ENCODE data around the gene KRTAP9-1. TPM values are rescaled to one million over a fixed set of nuclear protein-coding genes. Genes with fewer than 3 reads are reported as not detected.

Gene KRTAP9-1
- total RNA-seq, 6 donors from 2014 or later, result not detected

DNA sequence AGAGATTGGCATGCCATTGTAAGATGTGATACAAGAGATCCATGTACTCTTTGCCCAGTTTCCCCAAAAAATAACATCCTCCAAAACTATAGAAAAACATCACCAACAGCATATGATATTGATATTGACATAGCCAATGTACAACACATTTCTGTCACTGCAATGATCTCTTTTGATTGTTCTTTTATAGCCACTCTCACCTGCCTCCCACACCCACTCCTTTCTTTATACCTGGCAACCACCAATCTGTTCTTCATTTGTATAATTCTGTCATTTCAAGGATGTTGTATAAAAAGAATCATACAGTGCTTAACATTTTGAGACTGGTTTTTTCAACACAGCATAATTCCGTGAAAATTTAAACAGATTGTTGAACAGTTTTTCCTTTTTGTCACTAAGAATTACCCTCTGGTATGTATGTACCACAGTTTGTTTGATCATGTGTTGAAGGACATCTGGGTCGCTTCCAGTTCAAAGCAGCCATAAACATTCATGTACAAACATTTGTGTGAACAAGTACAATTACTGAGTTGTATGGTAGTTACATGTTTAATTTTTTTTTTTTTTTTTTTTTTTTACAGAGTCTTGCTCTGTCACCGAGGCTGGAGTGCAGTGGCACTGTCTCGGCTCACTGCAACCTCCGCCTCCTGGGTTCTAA is 9.9 kb downstream of the KRTAP9-1 start:
- Histone ChIP-seq H3K4me1 (no peaks in the 10 kb centered on the region), H3K36me3 (no peaks in the 10 kb centered on the region), H3K4me3 (no peak overlapping the region), H3K27me3 (no peaks in the 10 kb centered on the region), H3K9me3 (no peaks in the 10 kb centered on the region), H3K27ac (no peak overlapping the region)
- 56 to 70% methylated on average over 4 to 5 of the region's 5 CpGs for WGBS, 2 donors
- TF ChIP-seq, protein P1, sequence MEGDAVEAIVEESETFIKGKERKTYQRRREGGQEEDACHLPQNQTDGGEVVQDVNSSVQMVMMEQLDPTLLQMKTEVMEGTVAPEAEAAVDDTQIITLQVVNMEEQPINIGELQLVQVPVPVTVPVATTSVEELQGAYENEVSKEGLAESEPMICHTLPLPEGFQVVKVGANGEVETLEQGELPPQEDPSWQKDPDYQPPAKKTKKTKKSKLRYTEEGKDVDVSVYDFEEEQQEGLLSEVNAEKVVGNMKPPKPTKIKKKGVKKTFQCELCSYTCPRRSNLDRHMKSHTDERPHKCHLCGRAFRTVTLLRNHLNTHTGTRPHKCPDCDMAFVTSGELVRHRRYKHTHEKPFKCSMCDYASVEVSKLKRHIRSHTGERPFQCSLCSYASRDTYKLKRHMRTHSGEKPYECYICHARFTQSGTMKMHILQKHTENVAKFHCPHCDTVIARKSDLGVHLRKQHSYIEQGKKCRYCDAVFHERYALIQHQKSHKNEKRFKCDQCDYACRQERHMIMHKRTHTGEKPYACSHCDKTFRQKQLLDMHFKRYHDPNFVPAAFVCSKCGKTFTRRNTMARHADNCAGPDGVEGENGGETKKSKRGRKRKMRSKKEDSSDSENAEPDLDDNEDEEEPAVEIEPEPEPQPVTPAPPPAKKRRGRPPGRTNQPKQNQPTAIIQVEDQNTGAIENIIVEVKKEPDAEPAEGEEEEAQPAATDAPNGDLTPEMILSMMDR (IDR thresholded peaks at IDR 0.05), result no peak
- TF ChIP-seq EP300 (IDR thresholded peaks at IDR 0.05) (no peak), POLR2A (IDR thresholded peaks at IDR 0.05) (no peak), POLR2AphosphoS5 (IDR thresholded peaks at IDR 0.05) (no peak)
- DNase-seq, result no peak
- ATAC-seq (ENCODE audit: low FRiP score in 2 of 2), result no peak

GRCh38 chr17:41211845-41212466 is 22.3 kb downstream of the KRTAP9-1 start:
- H3K27me3 ChIP-seq, result no peaks in the 10 kb centered on the region
- no peak overlapping the region for H3K4me3 ChIP-seq
- ATAC-seq (ENCODE audit: low FRiP score in 2 of 2) (no peak), DNase-seq (no peak)
- H3K27ac ChIP-seq, result no peak overlapping the region
- no peaks in the 10 kb centered on the region for H3K9me3 ChIP-seq
- WGBS, 2 donors, result 48 to 55% methylated on average over 1 of the region's 1 CpG
- TF ChIP-seq, protein P1 (IDR thresholded peaks at IDR 0.05), result no peak
- TF ChIP-seq EP300 (IDR thresholded peaks at IDR 0.05) (no peak), POLR2A (IDR thresholded peaks at IDR 0.05) (no peak), POLR2AphosphoS5 (IDR thresholded peaks at IDR 0.05) (no peak)
- H3K4me1 ChIP-seq, result no peaks in the 10 kb centered on the region
- H3K36me3 ChIP-seq, result no peaks in the 10 kb centered on the region

GRCh38 chr17:41212524-41213169 is 23.0 kb downstream of the KRTAP9-1 start:
- no peaks in the 10 kb centered on the region for H3K9me3 ChIP-seq
- no peaks in the 10 kb centered on the region for H3K4me1 ChIP-seq
- WGBS, 2 donors, result 68% methylated on average over 6 to 7 of the region's 7 CpGs
- ATAC-seq (ENCODE audit: low FRiP score in 2 of 2), result no peak
- H3K36me3 ChIP-seq, result no peaks in the 10 kb centered on the region
- DNase-seq, result peak in 1 of 2 donors; percentile 58
- H3K27me3 ChIP-seq, result no peaks in the 10 kb centered on the region
- H3K4me3 ChIP-seq, result no peak overlapping the region
- no peak overlapping the region for H3K27ac ChIP-seq
- TF ChIP-seq POLR2A (IDR thresholded peaks at IDR 0.05), result no peak
- no peak for TF ChIP-seq EP300 (IDR thresholded peaks at IDR 0.05)
- TF ChIP-seq, protein P1 (IDR thresholded peaks at IDR 0.05), result no peak

GRCh38 chr17:41215681-41216080 is 26.0 kb downstream of the KRTAP9-1 start:
- DNase-seq, result no peak
- Histone ChIP-seq H3K27ac (no peak overlapping the region), H3K27me3 (no peaks in the 10 kb centered on the region), H3K9me3 (peaks cover 0 to 3% (median 0%) of the 10 kb centered on the region in 4 donors), H3K36me3 (no peaks in the 10 kb centered on the region), H3K4me3 (no peak overlapping the region), H3K4me1 (no peaks in the 10 kb centered on the region)
- 59 to 72% methylated on average over 1 of the region's 1 CpG for WGBS, 2 donors
- no peak for TF ChIP-seq POLR2AphosphoS5 (IDR thresholded peaks at IDR 0.05)
- TF ChIP-seq, protein P1 (IDR thresholded peaks at IDR 0.05), result no peak
- no peak for TF ChIP-seq POLR2A (IDR thresholded peaks at IDR 0.05)
- TF ChIP-seq EP300 (IDR thresholded peaks at IDR 0.05), result no peak
- no peak for ATAC-seq (ENCODE audit: low FRiP score in 2 of 2)
